Measurements from ENCODE around the gene FAF2.
"Not testable (repeated sequence)": the region's sequence is repeated elsewhere in the genome, so short reads cannot be mapped to it uniquely, and the experiment has no call there.

FAF2 gene

DNA sequence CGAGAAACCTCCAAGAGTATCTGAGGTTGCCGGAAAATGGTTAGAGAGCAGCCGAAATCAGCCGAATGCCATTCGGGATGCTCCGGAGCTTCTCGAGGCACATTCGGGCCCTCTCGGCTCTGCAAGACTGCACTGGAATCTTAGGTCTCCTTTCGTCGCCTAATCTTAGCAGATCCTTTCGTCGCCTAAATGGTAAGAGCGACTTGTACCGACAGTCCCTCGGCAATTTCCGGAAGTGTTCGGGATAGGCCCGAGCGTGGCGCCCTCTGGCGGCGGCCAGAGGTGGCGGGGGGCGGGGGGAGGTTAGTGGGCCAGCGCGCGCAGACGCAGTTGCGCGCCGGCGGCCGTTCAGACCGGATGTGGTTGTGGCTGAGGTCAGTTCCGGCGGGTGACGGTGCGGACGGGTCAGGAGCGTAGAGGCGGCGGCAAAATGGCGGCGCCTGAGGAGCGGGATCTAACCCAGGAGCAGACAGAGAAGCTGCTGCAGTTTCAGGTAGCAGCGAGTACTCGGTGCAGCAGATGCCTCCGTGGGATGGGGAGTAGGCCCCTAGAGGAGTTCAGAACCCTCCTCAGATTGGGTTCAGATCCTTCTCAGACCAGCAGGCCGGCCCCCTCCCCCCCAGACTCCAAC, at the start of gene FAF2:
Gene FAF2, plus strand, starts transcription at position 408 of the 631 bp plus-strand sequence. Its CDS starts 23 bp downstream, at position 431.
- DNase-seq (ENCODE audit: low spot score), result peak; percentile 97
- FAIRE-seq, result peak; percentile 88

GRCh38 chr5:176400382-176401156, 47.6 kb upstream of the FAF2 start:
- FAIRE-seq, result no peak
- no peak for DNase-seq (ENCODE audit: low spot score)

GRCh38 chr5:176401281-176402205, 46.6 kb upstream of the FAF2 start:
- DNase-seq (ENCODE audit: low spot score), result no peak
- FAIRE-seq, result no peak

DNA sequence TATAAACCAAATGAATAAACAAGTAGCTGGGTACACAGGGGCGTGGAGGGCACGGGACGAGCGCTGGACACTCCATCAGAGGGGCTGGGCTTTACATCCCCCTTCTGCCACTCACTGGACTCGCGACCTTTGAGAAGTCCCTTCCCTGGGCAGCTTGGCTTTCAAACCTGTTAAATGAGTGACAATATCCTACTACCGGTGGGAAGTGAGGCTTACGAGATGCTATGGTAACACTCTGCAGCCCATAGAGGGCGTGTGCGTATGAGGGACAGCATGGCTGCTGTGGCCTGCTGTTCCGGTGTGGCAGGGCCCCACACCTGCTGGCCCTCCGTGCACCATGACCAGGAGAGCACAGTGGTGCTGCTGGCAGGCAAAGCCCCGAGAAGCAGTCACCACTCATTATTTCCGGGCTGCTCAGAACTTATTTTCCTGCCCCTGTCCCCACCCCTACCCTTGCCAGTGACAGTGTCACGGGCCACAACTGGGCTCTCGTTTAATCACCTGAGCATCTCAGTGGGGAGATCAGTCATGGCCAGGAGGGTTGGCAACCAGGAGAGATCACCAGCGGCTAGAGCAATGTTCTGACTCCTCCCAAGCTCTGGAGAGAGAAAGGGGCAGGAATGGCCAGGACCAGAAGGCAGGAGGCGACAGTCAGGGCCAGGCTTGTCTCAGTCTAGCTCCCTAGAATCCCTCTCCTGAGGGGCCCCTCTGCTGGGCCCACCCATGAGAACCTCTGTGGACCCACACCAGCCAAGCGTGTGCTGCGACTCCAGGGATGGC, 42.3 kb upstream of the FAF2 start:
- DNase-seq (ENCODE audit: low spot score) (no peak), FAIRE-seq (no peak)

DNA sequence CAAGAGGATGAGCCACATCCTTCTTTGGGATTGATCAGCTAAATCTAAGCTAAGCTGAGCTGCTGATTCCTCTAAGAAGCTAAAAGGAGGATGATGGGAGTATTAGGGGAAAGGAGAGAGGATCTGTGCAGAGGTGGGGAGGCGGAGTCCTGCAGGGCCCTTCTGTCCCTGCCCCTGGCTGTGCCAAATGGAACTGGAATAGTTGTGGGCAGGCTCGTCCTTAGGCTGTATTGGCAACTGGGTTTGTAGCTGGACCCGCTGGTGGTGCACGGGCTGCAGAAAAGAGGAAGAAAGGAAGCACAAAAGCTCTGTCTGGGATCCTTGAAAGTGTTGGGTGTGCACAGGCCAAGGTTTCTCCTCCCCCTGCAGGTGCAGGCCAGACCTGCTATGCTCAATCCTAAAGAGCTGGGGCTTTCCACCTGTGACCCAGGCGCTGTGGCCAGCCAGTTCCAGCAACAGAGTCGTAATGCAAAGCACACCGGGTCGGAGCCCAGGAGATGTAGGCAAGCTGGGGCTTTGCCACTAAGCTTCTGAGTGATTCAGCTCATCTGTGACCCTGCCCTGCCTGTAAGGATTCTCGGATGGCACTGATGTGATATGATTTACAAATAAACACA, 41.6 kb upstream of the FAF2 start:
- no peak for FAIRE-seq
- DNase-seq (ENCODE audit: low spot score), result no peak

GRCh38 chr5:176407456-176408251, 40.5 kb upstream of the FAF2 start:
- no peak for FAIRE-seq
- no peak for DNase-seq (ENCODE audit: low spot score)

- not testable (repeated sequence) for FAIRE-seq; DNase-seq (ENCODE audit: low spot score)
These were observed 40.0 kb upstream of the FAF2 start for GRCh38 chr5:176408252-176408573.

DNA sequence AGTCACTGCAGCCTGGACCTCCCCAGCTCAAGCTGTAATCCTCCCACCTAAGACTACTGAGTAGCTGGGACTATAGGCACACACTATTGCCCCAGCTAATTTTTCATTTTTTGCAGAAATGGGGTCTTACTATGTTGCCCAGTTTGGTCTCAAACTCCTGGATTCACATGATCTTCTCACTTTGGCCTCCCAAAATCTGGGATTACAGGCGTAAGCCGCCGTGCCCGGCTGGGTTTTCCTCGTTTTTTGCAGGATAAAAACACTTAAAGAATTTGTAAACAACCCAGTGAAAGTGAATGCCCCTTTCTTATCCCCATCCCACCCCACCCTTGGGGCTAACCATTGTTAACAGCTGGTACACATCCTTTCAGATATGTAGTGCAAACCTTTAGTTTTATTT, 39.6 kb upstream of the FAF2 start:
- DNase-seq (ENCODE audit: low spot score) (no peak), FAIRE-seq (no peak)

DNA sequence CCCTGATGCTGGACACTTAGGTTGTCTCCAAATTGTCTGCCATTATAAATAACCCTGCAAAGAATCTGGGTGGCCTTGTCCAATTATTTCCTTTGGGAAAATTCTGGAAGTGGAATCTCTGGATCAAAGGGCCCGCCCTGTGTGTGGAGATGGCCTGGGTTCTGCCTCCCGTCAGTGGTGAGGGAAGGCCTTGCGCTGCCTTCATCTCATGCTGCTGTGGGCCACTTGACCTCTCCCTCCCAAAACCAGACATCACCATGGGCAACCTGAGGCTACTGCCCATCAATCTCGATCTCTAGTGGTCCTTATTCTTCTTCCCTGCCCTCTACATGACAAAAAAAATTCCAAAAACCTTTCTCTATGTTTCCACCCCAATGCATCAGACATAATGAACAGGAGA, 38.4 kb upstream of the FAF2 start:
- DNase-seq (ENCODE audit: low spot score), result no peak
- FAIRE-seq, result no peak

DNA sequence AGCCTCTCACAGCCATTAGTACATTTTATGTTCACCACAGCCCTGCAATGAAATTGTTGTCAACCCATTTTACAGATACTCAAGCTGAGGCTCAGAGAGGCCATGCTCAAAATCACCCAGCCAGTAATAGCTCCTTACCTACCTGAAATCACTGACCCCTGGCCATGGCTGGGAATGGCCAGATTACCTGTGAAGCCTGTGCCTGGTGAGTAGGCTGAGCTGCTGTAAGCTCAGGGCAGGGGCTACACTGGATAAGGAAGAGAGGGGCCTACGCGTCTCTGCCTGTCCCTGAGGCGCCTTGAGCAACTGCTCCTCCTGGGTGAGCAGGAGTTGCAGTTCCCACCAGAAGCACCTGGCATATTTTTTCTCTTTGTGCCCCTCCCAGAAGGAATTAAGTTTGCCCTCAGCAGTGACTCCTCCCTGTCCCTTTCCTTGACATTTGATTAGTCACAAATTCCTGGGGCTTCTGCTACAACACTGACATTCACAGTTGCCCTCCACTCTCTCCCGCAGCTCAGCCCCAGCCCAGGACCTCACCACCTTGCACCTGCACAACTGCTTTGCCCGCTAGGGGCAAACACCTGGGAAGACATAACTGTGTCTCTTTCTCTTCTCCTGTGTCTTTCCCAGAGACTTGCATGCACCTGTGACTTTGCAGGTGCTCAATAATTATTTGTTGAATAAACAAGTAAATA, 37.6 kb upstream of the FAF2 start:
- FAIRE-seq (no peak), DNase-seq (ENCODE audit: low spot score) (no peak)

DNA sequence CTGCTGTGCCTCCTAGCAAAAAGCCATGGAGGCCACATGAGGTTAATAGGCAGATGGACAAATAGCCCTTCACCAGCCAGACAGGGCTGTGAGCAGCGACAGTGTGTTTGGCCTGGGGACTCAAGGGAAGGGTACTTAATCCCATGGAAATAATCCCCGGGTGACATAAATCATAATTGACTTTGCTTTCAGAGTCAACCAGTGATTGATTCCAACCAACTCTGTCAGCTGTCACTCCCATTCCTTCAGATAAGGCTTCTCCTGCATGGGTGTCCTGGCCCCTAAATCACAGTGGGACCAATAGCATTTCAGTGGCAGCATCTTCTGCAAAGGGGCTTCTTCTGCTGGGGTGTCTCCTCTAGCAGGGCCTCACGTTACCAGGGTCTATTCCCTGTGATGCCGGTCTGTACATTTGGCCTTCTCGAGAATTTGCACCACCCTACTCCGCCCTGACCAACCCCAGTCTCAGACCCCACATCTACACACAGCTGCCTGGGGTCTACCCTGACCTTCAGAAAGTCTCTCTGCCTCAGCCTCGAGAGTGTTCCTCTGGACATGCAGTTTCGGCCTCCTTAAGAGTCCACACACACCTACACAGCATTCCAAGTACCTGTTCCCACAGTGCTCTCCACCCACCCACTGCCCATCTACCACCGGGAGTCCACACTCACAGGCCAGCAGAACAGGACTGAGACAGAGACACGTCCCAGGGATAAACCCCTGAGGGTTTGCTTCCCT, 35.5 kb upstream of the FAF2 start:
- DNase-seq (ENCODE audit: low spot score), result no peak
- FAIRE-seq, result no peak

- FAIRE-seq (no peak), DNase-seq (ENCODE audit: low spot score) (no peak)
These were observed 35.0 kb upstream of the FAF2 start for GRCh38 chr5:176413255-176413565.

- FAIRE-seq, result no peak
- no peak for DNase-seq (ENCODE audit: low spot score)
These were observed 34.4 kb upstream of the FAF2 start for GRCh38 chr5:176413709-176414191.

DNA sequence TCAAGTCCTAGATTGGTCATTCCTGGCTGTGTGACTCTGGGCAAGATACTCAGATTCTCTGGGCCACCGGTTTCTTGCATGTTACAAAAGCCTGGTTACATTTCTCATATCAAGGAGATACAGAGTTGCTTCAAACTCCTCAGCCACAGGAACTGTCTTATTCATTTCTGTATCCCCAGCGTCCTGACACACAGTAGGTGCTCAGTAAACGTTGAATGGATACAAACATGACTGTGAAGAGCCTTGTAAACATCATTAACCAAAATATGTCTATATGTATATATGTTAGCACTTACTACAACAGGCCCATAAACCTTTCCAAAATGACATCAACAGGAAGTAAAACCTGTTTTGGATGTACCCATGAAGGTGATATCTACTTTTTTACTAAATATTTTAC, 33.5 kb upstream of the FAF2 start:
- FAIRE-seq (no peak), DNase-seq (ENCODE audit: low spot score) (no peak)

DNA sequence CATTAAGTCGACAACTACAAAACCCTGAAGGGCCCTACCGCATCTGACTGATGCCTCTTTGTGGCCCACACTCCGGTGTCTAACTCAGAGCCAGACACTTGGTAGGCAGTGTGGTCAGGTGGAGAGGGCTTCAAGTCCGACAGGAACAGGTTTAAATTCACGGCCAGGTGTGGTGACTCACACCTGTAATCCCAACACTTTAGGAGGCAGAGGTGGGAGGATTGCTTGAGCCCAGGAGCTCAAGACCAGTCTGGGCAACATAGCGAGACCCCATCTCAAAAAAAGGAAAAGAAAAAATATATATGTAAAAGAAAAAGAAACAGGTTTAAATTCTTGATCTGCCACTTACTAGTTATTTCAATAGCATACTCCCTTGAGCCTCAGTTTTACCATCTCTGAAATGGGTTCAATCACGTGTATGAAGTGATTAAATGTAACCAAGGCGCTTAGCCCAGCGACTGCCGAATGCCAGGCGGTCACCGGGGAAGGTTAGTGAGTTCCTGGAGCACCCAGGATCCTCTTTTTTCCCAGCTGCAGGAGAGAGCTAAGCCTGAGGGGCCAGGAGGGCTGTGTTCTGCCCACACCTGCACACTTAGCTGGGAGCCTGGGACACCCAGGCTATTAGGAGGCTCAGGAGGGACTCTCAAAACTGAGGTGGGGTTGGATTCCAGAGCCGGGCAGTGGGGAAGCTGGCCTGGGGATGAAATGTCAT, 32.8 kb upstream of the FAF2 start:
- FAIRE-seq (no peak), DNase-seq (ENCODE audit: low spot score) (no peak)

GRCh38 chr5:176415952-176416924, 31.9 kb upstream of the FAF2 start, which contains the start of gene CLTB:
Gene CLTB, minus strand, starts transcription at chr5:176416539. Its CDS starts 176 bp downstream, at chr5:176416363.
- FAIRE-seq (no peak), DNase-seq (ENCODE audit: low spot score) (peak; percentile 71)

DNA sequence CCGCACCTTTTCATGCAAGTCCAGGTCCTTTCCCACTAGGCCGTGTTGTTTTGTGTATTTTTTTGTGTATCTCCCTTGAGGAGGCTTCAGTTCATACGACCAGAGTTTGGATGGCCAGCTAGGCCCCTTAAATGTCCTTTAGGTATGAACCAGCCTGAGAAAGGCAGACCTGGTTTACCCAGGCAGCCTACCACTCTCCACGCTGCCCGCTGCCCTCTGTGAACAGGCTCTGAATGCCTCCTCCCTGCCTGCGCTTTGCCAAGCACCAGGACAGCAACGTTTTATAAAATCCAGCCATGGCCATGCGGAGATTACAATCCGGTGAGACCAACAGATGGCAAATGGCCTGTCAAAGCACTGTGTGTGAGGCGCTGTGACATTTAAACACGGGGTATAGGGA, 31.2 kb upstream of the FAF2 start:
- no peak for FAIRE-seq
- no peak for DNase-seq (ENCODE audit: low spot score)

Data from RCC 7860 (cell line).